Motor neuron (in vitro differentiated cells): ENCODE measurements around the gene STUB1. TPM values are rescaled to one million over a fixed set of nuclear protein-coding genes. Genes with fewer than 3 reads are reported as not detected.

Experiments
- ATAC-seq, 8 experiments: fragments of 200-7000 bp; cut with Tn5 transposase; replicated peaks in 6 of 8; 2 replicates each; pipeline ENCODE4 v1.8.0; 2021; ENCODE audit warnings: mild to moderate bottlenecking in 8 of 8, moderate library complexity in 8 of 8
- H3K27ac ChIP-seq, 2 donors: fragments of 250-450 bp; sonication (Bioruptor Pico); 2 replicates each; pipeline ENCODE4 v1.9.0; 2021; ENCODE audit warnings: antibody characterized with exemption in 2 of 2, mild to moderate bottlenecking in 2 of 2, moderate library complexity in 1 of 2
- H3K4me1 ChIP-seq, 2 donors: fragments of 250-450 bp; sonication (Bioruptor Pico); replicated peaks in 1 of 2; 2 replicates each; pipeline ENCODE4 v1.6.1; 2021; ENCODE audit warnings: antibody characterized with exemption in 2 of 2, mild to moderate bottlenecking in 2 of 2, moderate library complexity in 1 of 2
- H3K4me3 ChIP-seq, 5 donors: fragments of 250-450 bp; sonication (Bioruptor Pico); 2 replicates each; pipeline ENCODE4 v1.9.0; 2021; ENCODE audit warnings: antibody characterized with exemption in 5 of 5, mild to moderate bottlenecking in 5 of 5, moderate library complexity in 4 of 5
- WGBS, 10 experiments: fragments of 450-650 bp; shearing (Covaris generic); methylation state at CpG; one replicate each; pipeline ENCODE4 v1.0.0; 2022; 5-methylcytosine and 5-hydroxymethylcytosine counted together
- in situ Hi-C, 9 experiments: fragments of 400-800 bp; cut with MboI; loops; one replicate each; pipeline ENCODE4 v1.15.0; 2021; ENCODE audit warnings: low sequenced_read_pairs in 9 of 9, low pct_unique_long_range_greater_than_20kb in 2 of 9; ENCODE audit not compliant: unreplicated experiment in 9 of 9
- total RNA-seq, 8 experiments: library from RNA; unstranded; fragments of 300-600 nt; gene quantifications; 2 replicates each; pipeline versions ENCODE4 v1.2.3 to v1.2.4, GENCODE V29; 2022

The STUB1 gene
- total RNA-seq, 8 experiments from 2014 or later = 39.9 to 144 (median 79.4) TPM

- 0 to 66% methylated on average over 1 to 5 of the region's 7 CpGs; no CpG with 5 or more reads in 8 of the 10 experiments for WGBS, 10 experiments
- in situ Hi-C loops = loop anchor here in 1 of 9 experiments (25.0 kb wide), 1 partner anchor 358 kb away; the partner anchor contains the start of gene SSTR5
- Histone ChIP-seq H3K4me3 (peak overlapping the region; percentile 55 to 96 (median 85)), H3K27ac (no peak overlapping the region), H3K4me1 (peaks cover 37 to 47% of the 10 kb centered on the region in 2 donors)
- ATAC-seq = no peak
Measured at GRCh38 chr16:704047-704446, 23.8 kb downstream of the STUB1 start.

GRCh38 chr16:704552-705380 lies 24.6 kb downstream of the STUB1 start:
- in situ Hi-C loops = loop anchor here in 1 of 9 experiments (25.0 kb wide), 1 partner anchor 358 kb away; the partner anchor contains the start of gene SSTR5
- H3K27ac ChIP-seq = peak overlapping the region; percentile 87 to 89
- no peak for ATAC-seq
- H3K4me1 ChIP-seq = peaks cover 42 to 52% of the 10 kb centered on the region in 2 donors
- H3K4me3 ChIP-seq = peak overlapping the region; percentile 55 to 96 (median 85)
- WGBS, 10 experiments = 17 to 43% (median 39%) methylated on average over 2 to 7 of the region's 50 CpGs; no CpG with 5 or more reads in 7 of the 10 experiments

- Histone ChIP-seq H3K4me1 (peaks cover 44 to 55% of the 10 kb centered on the region in 2 donors), H3K4me3 (peak within 1 kb of the TSS; percentile 55 to 96 (median 85)), H3K27ac (peak within 1 kb of the TSS; percentile 87 to 89)
- no CpG with 5 or more reads among the region's 115 CpGs for WGBS, 10 experiments
- in situ Hi-C loops = loop anchor here in 1 of 9 experiments (25.0 kb wide), 1 partner anchor 357 kb away; the partner anchor contains the start of gene SSTR5
- ATAC-seq = peak; percentile 10 to 54 (median 46)
Measured at GRCh38 chr16:705431-706188, 25.4 kb downstream of the STUB1 start, which contains the start of gene FBXL16. Gene FBXL16, minus strand, starts transcription at chr16:705801. Its CDS starts 8,396 bp downstream, at chr16:697405.

- in situ Hi-C loops = loop anchor here in 1 of 9 experiments (25.0 kb wide), 1 partner anchor 356 kb away; the partner anchor contains the start of gene SSTR5
- ATAC-seq = peak in 6 of 8 experiments; percentile 2 to 19 (median 5)
- H3K27ac ChIP-seq = peak overlapping the region; percentile 75 to 87
- WGBS, 10 experiments = 0 to 83% (median 60%) methylated on average over 1 to 2 of the region's 49 CpGs; no CpG with 5 or more reads in 7 of the 10 experiments
- peaks cover 45 to 56% of the 10 kb centered on the region in 2 donors for H3K4me1 ChIP-seq
- peak overlapping the region; percentile 55 to 96 (median 85) for H3K4me3 ChIP-seq
Measured at GRCh38 chr16:706189-707061, 26.2 kb downstream of the STUB1 start.

GRCh38 chr16:707062-707538 lies 26.9 kb downstream of the STUB1 start:
- peak overlapping the region in 1 of 5 donors; percentile 85 for H3K4me3 ChIP-seq
- peaks cover 52 to 59% of the 10 kb centered on the region in 2 donors for H3K4me1 ChIP-seq
- 10 to 43% (median 20%) methylated on average over 1 to 6 of the region's 14 CpGs; no CpG with 5 or more reads in 7 of the 10 experiments for WGBS, 10 experiments
- in situ Hi-C loops = loop anchor here in 1 of 9 experiments (25.0 kb wide), 1 partner anchor 355 kb away; the partner anchor contains the start of gene SSTR5
- peak overlapping the region; percentile 75 to 87 for H3K27ac ChIP-seq
- peak in 3 of 8 experiments; percentile 3 to 47 (median 5) for ATAC-seq

GRCh38 chr16:708019-708418 lies 27.8 kb downstream of the STUB1 start:
- Histone ChIP-seq H3K27ac (no peak overlapping the region), H3K4me3 (no peak overlapping the region), H3K4me1 (peaks cover 52 to 60% of the 10 kb centered on the region in 2 donors)
- no peak for ATAC-seq
- no CpG with 5 or more reads among the region's 3 CpGs for WGBS, 10 experiments
- in situ Hi-C loops = loop anchor here in 1 of 9 experiments (25.0 kb wide), 1 partner anchor 354 kb away; the partner anchor contains the start of gene SSTR5

- no CpG with 5 or more reads among the region's 4 CpGs for WGBS, 10 experiments
- Histone ChIP-seq H3K4me1 (peaks cover 48 to 54% of the 10 kb centered on the region in 2 donors), H3K27ac (peak overlapping the region; percentile 87 to 92), H3K4me3 (no peak overlapping the region)
- in situ Hi-C loops = loop anchor here in 1 of 9 experiments (25.0 kb wide), 1 partner anchor 353 kb away; the partner anchor contains the start of gene SSTR5
- ATAC-seq = peak in 1 of 8 experiments; percentile 0
Measured at GRCh38 chr16:708959-709358, 28.7 kb downstream of the STUB1 start.

- peak; percentile 28 to 71 (median 58) for ATAC-seq
- Histone ChIP-seq H3K4me3 (peak overlapping the region; percentile 27 to 35 (median 28)), H3K27ac (peak overlapping the region; percentile 87 to 92), H3K4me1 (peaks cover 42 to 53% of the 10 kb centered on the region in 2 donors)
- in situ Hi-C loops = loop anchor here in 1 of 9 experiments (25.0 kb wide), 1 partner anchor 352 kb away; the partner anchor contains the start of gene SSTR5
- 0 to 50% (median 4%) methylated on average over 1 to 5 of the region's 30 CpGs; no CpG with 5 or more reads in 4 of the 10 experiments for WGBS, 10 experiments
Measured at GRCh38 chr16:709566-710499, 29.6 kb downstream of the STUB1 start.

GRCh38 chr16:710500-711075 lies 30.4 kb downstream of the STUB1 start:
- ATAC-seq = no peak
- peaks cover 42 to 53% of the 10 kb centered on the region in 2 donors for H3K4me1 ChIP-seq
- H3K4me3 ChIP-seq = peak overlapping the region; percentile 27 to 35 (median 28)
- in situ Hi-C loops = loop anchor here in 1 of 9 experiments (25.0 kb wide), 1 partner anchor 352 kb away; the partner anchor contains the start of gene SSTR5
- H3K27ac ChIP-seq = peak overlapping the region; percentile 87 to 92
- 14% methylated on average over 3 of the region's 21 CpGs; no CpG with 5 or more reads in 9 of the 10 experiments for WGBS, 10 experiments

- in situ Hi-C loops = loop anchor here in 1 of 9 experiments (25.0 kb wide), 1 partner anchor 351 kb away; the partner anchor contains the start of gene SSTR5
- 20 to 72% (median 52%) methylated on average over 2 to 5 of the region's 12 CpGs; no CpG with 5 or more reads in 7 of the 10 experiments for WGBS, 10 experiments
- no peak for ATAC-seq
- Histone ChIP-seq H3K4me3 (peak overlapping the region in 1 of 5 donors; percentile 35), H3K27ac (peak overlapping the region; percentile 87 to 92), H3K4me1 (peaks cover 45 to 52% of the 10 kb centered on the region in 2 donors)
Measured at GRCh38 chr16:711084-711483, 30.9 kb downstream of the STUB1 start.
